ENCODE results near the gene UBE2J2. TPM values are rescaled to one million over a fixed set of nuclear protein-coding genes. Genes with fewer than 3 reads are reported as not detected.

UBE2J2 gene
- total and polyA plus RNA-seq, 2 of the 8 experiments (the other 6 are each of a cell fraction or from before 2014, with no cell fraction given): 33.6 to 67.9 TPM

DNA sequence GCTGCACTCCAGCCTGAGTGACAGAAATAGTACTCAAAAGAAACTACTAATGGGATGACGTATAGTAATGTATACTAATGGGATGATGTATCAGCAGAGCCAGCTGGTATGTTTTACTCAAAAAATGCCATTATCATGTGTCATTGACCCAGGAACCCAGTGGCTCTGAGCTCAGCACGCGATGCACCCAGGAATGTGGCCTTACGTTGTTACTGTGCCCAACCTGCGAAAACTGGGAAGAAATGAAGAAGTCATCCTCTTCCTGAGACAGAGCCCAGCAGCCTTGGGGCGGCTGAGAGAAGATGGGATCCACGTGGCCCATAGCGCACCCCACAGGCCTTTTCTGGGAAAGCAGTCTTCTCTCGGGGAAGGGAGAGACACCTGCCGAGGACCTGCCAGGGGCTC lies 8.8 kb downstream of the UBE2J2 start:
- Histone ChIP-seq H4K20me1 (replicated peaks in 1 of 2; ENCODE audit: control insufficient read depth in 1 of 2, insufficient read depth in 2 of 2, low read length in 2 of 2) (peaks cover 9 to 35% of the 10 kb centered on the region in 2 experiments), H2BK12ac (ENCODE audit: low read depth, low read length) (no peak overlapping the region), H2BK120ac (replicated peaks; ENCODE audit: low read depth, low read length) (no peak overlapping the region), H4K91ac (replicated peaks; ENCODE audit: insufficient read length, low read length) (no peak overlapping the region), H3K23me2 (ENCODE audit: low read depth, low read length) (no peaks in the 10 kb centered on the region), H2AFZ (ENCODE audit: low read length) (no peak overlapping the region), H3K9me3 (ENCODE audit: insufficient read depth in 2 of 2, low read depth in 1 of 2, low read length in 1 of 2) (no peaks in the 10 kb centered on the region), H3K23ac (ENCODE audit: insufficient read length) (no peak overlapping the region), H3K4me2 (ENCODE audit: insufficient read depth in 1 of 2, low read depth in 2 of 2, low read length in 2 of 2) (no peak overlapping the region), H2BK20ac (ENCODE audit: low read length) (no peak overlapping the region), H3K56ac (replicated peaks; ENCODE audit: insufficient read length, low read depth, low read length) (no peak overlapping the region), H3K27ac (ENCODE audit: low read depth, low read length) (no peak overlapping the region), H3K4me3 (ENCODE audit: extremely low read depth in 1 of 4, insufficient read depth in 2 of 4, low read depth in 3 of 4, low read length in 4 of 4) (no peak overlapping the region), H3K79me2 (ENCODE audit: control insufficient read depth in 1 of 2, insufficient read depth in 2 of 2, low read length in 2 of 2) (peaks cover 0 to 16% of the 10 kb centered on the region in 2 experiments; a peak in 2 of 4 replicates), H3K27me3 (replicated peaks in 1 of 4; ENCODE audit: control insufficient read depth in 3 of 4, extremely low read depth in 1 of 4, insufficient read depth in 3 of 4, low read length in 3 of 4) (no peaks in the 10 kb centered on the region), H3K14ac (ENCODE audit: insufficient read length) (no peak overlapping the region), H4K8ac (ENCODE audit: extremely low read depth, insufficient read depth, low read length) (no peak overlapping the region), H3K79me1 (ENCODE audit: low read depth, low read length) (peaks cover 17% of the 10 kb centered on the region), H3K36me3 (ENCODE audit: control insufficient read depth in 2 of 4, insufficient read depth in 4 of 4, low read length in 3 of 4) (peaks cover 16 to 34% (median 21%) of the 10 kb centered on the region in 4 experiments), H3K4me1 (replicated peaks in 1 of 4; ENCODE audit: control insufficient read depth in 3 of 4, insufficient read depth in 4 of 4, low read length in 3 of 4) (no peaks in the 10 kb centered on the region), H3K9ac (replicated peaks in 1 of 4; ENCODE audit: extremely low read depth in 1 of 4, low read depth in 3 of 4, low read length in 3 of 4) (no peak overlapping the region), H3K18ac (ENCODE audit: extremely low read depth, low read length) (no peak overlapping the region), H3K4ac (replicated peaks; ENCODE audit: insufficient read length, low read depth, low read length) (no peak overlapping the region), H2AK5ac (ENCODE audit: low read depth, low read length) (no peak overlapping the region), H2BK5ac (ENCODE audit: low read depth, low read length) (no peak overlapping the region), H4K5ac (ENCODE audit: insufficient read length, low read depth, low read length) (no peak overlapping the region), H2BK15ac (ENCODE audit: low read length) (no peak overlapping the region)
- DNase-seq (ENCODE audit: low read depth in 1 of 2, low spot score in 2 of 2) (peak in 1 of 2 experiments; percentile 84), FAIRE-seq (no peak)
- WGBS, 2 experiments (ENCODE audit: extremely low coverage in 1 of 2, insufficient coverage in 1 of 2, insufficient read length in 1 of 2, insufficient replicate concordance in 2 of 2, low coverage in 1 of 2, low lambda C conversion rate in 2 of 2, missing lambda C conversion rate in 1 of 2): 83% methylated on average over 10 of the region's 10 CpGs; no CpG with 5 or more reads in 1 of the 2 experiments
- CTCF ChIA-PET (ENCODE audit: partially characterized antibody): interaction anchor here (0.6 to 2.7 kb wide), 11 partner anchors 10 to 194 kb away, joined by 3 to 11 read pairs (median 4); no protein-coding TSS in a partner anchor
- POLR2A ChIA-PET (ENCODE audit: partially characterized antibody): interaction anchor here (1.5 kb wide), 1 partner anchor 73 kb away, joined by 3 read pairs; no protein-coding TSS in a partner anchor
- TF ChIP-seq MAFK (IDR thresholded peaks at IDR 0.05; ENCODE audit: low read depth, low read length): no peak
- TF ChIP-seq BCL11A (IDR thresholded peaks at IDR 0.05; ENCODE audit: low read depth in 2 of 2, low read length in 2 of 2): no peak
- TF ChIP-seq SP1 (IDR thresholded peaks at IDR 0.05; ENCODE audit: low read depth, low read length): no peak
- TF ChIP-seq, protein P1, sequence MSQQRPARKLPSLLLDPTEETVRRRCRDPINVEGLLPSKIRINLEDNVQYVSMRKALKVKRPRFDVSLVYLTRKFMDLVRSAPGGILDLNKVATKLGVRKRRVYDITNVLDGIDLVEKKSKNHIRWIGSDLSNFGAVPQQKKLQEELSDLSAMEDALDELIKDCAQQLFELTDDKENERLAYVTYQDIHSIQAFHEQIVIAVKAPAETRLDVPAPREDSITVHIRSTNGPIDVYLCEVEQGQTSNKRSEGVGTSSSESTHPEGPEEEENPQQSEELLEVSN (IDR thresholded peaks at IDR 0.05): no peak
- TF ChIP-seq, protein P2, sequence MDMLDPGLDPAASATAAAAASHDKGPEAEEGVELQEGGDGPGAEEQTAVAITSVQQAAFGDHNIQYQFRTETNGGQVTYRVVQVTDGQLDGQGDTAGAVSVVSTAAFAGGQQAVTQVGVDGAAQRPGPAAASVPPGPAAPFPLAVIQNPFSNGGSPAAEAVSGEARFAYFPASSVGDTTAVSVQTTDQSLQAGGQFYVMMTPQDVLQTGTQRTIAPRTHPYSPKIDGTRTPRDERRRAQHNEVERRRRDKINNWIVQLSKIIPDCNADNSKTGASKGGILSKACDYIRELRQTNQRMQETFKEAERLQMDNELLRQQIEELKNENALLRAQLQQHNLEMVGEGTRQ (IDR thresholded peaks at IDR 0.05; ENCODE audit: low read length): no peak
- TF ChIP-seq GABPA (IDR thresholded peaks at IDR 0.05; ENCODE audit: borderline replicate concordance, insufficient read depth, low read length): peak; percentile 73; the same call in 1 of the 2 replicates
- TF ChIP-seq, protein P3, sequence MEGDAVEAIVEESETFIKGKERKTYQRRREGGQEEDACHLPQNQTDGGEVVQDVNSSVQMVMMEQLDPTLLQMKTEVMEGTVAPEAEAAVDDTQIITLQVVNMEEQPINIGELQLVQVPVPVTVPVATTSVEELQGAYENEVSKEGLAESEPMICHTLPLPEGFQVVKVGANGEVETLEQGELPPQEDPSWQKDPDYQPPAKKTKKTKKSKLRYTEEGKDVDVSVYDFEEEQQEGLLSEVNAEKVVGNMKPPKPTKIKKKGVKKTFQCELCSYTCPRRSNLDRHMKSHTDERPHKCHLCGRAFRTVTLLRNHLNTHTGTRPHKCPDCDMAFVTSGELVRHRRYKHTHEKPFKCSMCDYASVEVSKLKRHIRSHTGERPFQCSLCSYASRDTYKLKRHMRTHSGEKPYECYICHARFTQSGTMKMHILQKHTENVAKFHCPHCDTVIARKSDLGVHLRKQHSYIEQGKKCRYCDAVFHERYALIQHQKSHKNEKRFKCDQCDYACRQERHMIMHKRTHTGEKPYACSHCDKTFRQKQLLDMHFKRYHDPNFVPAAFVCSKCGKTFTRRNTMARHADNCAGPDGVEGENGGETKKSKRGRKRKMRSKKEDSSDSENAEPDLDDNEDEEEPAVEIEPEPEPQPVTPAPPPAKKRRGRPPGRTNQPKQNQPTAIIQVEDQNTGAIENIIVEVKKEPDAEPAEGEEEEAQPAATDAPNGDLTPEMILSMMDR (IDR thresholded peaks at IDR 0.05; ENCODE audit: control extremely low read depth in 1 of 3, insufficient read depth in 1 of 3, low read depth in 1 of 3, low read length in 3 of 3): peak; percentile 68 to 85 (median 69)
- peak; percentile 70 to 72 for TF ChIP-seq RAD21 (IDR thresholded peaks at IDR 0.05 in 1 of 2, conservative IDR thresholded peaks at IDR 0.05 in 1 of 2; ENCODE audit: low read depth in 2 of 2, low read length in 2 of 2)

Data from H1 (cell line).